GM19193 (cell line): Measurements from ENCODE around the gene CABP7.

Experiments used
- POLR2A ChIP-seq: IDR thresholded peaks from 4 replicates; pipeline ENCODE4 v1.6.1; 2011; ENCODE audit not compliant: insufficient read depth, insufficient read length; ENCODE audit errors: extremely low read depth

Gene CABP7

GRCh38 chr22:29700206-29700899, 19.4 kb upstream of the CABP7 start:
- no peak for TF ChIP-seq POLR2A

- TF ChIP-seq POLR2A, result no peak
Measured at GRCh38 chr22:29700900-29701154, 19.0 kb upstream of the CABP7 start.

GRCh38 chr22:29701155-29701999, 18.4 kb upstream of the CABP7 start:
- TF ChIP-seq POLR2A, result no peak

GRCh38 chr22:29702000-29702930, 17.5 kb upstream of the CABP7 start:
- TF ChIP-seq POLR2A, result no peak

GRCh38 chr22:29702931-29703501, 16.8 kb upstream of the CABP7 start:
- no peak for TF ChIP-seq POLR2A

- TF ChIP-seq POLR2A, result no peak
Measured at GRCh38 chr22:29703569-29704195, 16.1 kb upstream of the CABP7 start.

- no peak for TF ChIP-seq POLR2A
Measured at GRCh38 chr22:29704528-29705285, 15.1 kb upstream of the CABP7 start.

- no peak for TF ChIP-seq POLR2A
Measured at GRCh38 chr22:29705651-29706050, 14.2 kb upstream of the CABP7 start.

GRCh38 chr22:29706486-29706885, 13.3 kb upstream of the CABP7 start:
- no peak for TF ChIP-seq POLR2A

- no peak for TF ChIP-seq POLR2A
Measured at GRCh38 chr22:29707010-29707409, 12.8 kb upstream of the CABP7 start.

GRCh38 chr22:29707471-29707870, 12.3 kb upstream of the CABP7 start:
- no peak for TF ChIP-seq POLR2A

- TF ChIP-seq POLR2A, result no peak
Measured at GRCh38 chr22:29710193-29710592, 9.6 kb upstream of the CABP7 start.

GRCh38 chr22:29710922-29711593, 8.7 kb upstream of the CABP7 start:
- TF ChIP-seq POLR2A, result no peak

GRCh38 chr22:29712119-29712518, 7.7 kb upstream of the CABP7 start:
- TF ChIP-seq POLR2A, result no peak

- TF ChIP-seq POLR2A, result no peak
Measured at GRCh38 chr22:29713156-29713727, 6.6 kb upstream of the CABP7 start.
